ENCODE data around the gene PTMA. TPM values are rescaled to one million over a fixed set of nuclear protein-coding genes. Genes with fewer than 3 reads are reported as not detected.

PTMA gene
- total RNA-seq, 1 donor from 2014 or later, result 913 TPM

GRCh38 chr2:231720987-231721966 lies 13.0 kb downstream of the PTMA start:
- Histone ChIP-seq H3K36me3 (ENCODE audit: control insufficient read depth, insufficient read depth, low read length) (no peaks in the 10 kb centered on the region), H3K4me3 (ENCODE audit: low read depth, low read length) (no peak overlapping the region), H3K27me3 (ENCODE audit: control insufficient read depth, insufficient read depth, low read length) (peaks cover 1% of the 10 kb centered on the region)
- no peak for DNase-seq (ENCODE audit: low read depth)
- TF ChIP-seq CTCF (IDR thresholded peaks at IDR 0.05; ENCODE audit: insufficient read depth, low read length, poor library complexity, severe bottlenecking), result no peak

DNA sequence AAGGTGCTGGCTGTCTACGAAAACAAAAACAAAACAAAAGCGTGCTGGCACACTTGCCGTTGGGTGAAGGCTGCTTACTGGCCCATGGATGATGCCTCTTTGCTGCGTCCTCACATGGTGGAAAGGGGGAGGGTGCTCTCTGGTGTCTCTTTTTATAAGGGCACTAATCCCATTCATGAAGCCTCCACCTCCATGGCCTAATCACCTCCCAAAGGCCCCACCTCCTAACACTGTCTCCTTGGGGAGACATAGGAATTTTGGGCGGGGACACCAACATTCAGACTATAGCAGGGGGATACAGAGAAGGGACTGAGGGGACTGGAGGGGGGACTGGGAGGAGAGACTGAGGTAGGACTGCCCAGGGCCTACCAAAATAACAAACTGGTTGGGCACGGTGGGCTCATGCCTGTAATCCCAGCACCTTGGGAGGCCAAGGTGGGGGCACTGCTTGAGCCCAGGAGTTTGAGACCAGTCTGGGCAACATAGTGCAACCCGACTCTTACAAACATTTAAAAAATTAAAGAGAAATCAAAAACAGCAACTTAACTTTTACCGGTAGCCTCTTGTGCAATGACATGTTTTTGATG lies 14.5 kb downstream of the PTMA start:
- TF ChIP-seq CTCF (IDR thresholded peaks at IDR 0.05; ENCODE audit: insufficient read depth, low read length, poor library complexity, severe bottlenecking), result no peak
- peaks cover 3% of the 10 kb centered on the region for H3K27me3 ChIP-seq (ENCODE audit: control insufficient read depth, insufficient read depth, low read length)
- no peaks in the 10 kb centered on the region for H3K36me3 ChIP-seq (ENCODE audit: control insufficient read depth, insufficient read depth, low read length)
- no peak overlapping the region for H3K4me3 ChIP-seq (ENCODE audit: low read depth, low read length)
- no peak for DNase-seq (ENCODE audit: low read depth)

- DNase-seq (ENCODE audit: low read depth), result no peak
- no peaks in the 10 kb centered on the region for H3K36me3 ChIP-seq (ENCODE audit: control insufficient read depth, insufficient read depth, low read length)
- no peak for TF ChIP-seq CTCF (IDR thresholded peaks at IDR 0.05; ENCODE audit: insufficient read depth, low read length, poor library complexity, severe bottlenecking)
- H3K27me3 ChIP-seq (ENCODE audit: control insufficient read depth, insufficient read depth, low read length), result peaks cover 3% of the 10 kb centered on the region
- H3K4me3 ChIP-seq (ENCODE audit: low read depth, low read length), result no peak overlapping the region
These were observed 17.2 kb downstream of the PTMA start for GRCh38 chr2:231725476-231725875.

DNA sequence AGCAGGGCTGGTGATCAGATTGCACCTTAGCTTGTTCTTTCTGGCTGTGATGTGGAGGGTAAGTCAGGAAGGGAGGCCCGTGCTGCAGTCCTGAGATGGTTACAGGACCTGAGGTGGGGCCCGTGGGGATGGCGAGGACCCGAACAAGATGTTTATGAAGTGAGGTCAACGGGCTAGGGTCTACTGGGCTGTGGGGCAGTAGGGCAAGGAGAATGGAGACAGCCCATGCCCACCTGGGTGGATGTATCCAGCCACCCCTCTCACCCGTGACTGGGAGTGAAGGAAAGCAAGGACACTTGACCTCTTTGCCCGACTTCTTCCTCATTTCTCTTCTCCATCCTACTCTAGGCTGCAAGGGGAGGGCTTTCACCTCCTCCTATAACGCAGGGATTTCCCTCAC lies 18.0 kb downstream of the PTMA start:
- Histone ChIP-seq H3K27me3 (ENCODE audit: control insufficient read depth, insufficient read depth, low read length) (peaks cover 3% of the 10 kb centered on the region), H3K4me3 (ENCODE audit: low read depth, low read length) (no peak overlapping the region), H3K36me3 (ENCODE audit: control insufficient read depth, insufficient read depth, low read length) (no peaks in the 10 kb centered on the region)
- DNase-seq (ENCODE audit: low read depth), result no peak
- TF ChIP-seq CTCF (IDR thresholded peaks at IDR 0.05; ENCODE audit: insufficient read depth, low read length, poor library complexity, severe bottlenecking), result no peak

- Histone ChIP-seq H3K4me3 (ENCODE audit: low read depth, low read length) (no peak overlapping the region), H3K36me3 (ENCODE audit: control insufficient read depth, insufficient read depth, low read length) (no peaks in the 10 kb centered on the region)
- no peak for DNase-seq (ENCODE audit: low read depth)
These were observed 19.3 kb downstream of the PTMA start for GRCh38 chr2:231727621-231728020.

More at GRCh38 chr2:231727621-231728020, 19.3 kb downstream of the PTMA start:
- TF ChIP-seq CTCF (IDR thresholded peaks at IDR 0.05; ENCODE audit: insufficient read depth, low read length, poor library complexity, severe bottlenecking), result no peak
- H3K27me3 ChIP-seq (ENCODE audit: control insufficient read depth, insufficient read depth, low read length), result peaks cover 3% of the 10 kb centered on the region
